Brain pericyte (primary cell): Measurements from ENCODE around the gene GALK1.

Experiments used
- DNase-seq: peaks from one replicate; pipeline ENCODE4 v3.0.0-alpha.2; 2012; ENCODE audit warnings: low read depth, low spot score

GALK1 gene

DNA sequence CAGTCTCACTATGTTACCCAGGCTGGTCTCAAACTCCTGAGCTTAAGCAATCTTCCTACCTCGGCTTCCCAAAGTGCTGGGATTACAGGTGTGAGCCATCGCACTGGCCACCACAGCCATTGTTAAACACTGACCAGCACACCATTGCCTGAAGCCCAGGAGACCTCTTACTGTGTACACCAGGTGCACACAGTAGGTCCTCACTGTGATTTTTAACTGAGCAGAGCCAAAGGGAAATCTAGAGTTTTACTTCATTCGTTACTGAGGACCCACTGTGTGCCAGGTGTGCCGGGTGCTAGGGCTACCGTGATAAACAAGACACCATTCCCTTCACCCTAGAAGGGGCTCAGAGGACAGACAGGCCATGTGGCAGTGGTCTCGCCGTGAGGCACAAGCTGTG is 39.5 kb downstream of the GALK1 start:
- DNase-seq, result no peak

DNA sequence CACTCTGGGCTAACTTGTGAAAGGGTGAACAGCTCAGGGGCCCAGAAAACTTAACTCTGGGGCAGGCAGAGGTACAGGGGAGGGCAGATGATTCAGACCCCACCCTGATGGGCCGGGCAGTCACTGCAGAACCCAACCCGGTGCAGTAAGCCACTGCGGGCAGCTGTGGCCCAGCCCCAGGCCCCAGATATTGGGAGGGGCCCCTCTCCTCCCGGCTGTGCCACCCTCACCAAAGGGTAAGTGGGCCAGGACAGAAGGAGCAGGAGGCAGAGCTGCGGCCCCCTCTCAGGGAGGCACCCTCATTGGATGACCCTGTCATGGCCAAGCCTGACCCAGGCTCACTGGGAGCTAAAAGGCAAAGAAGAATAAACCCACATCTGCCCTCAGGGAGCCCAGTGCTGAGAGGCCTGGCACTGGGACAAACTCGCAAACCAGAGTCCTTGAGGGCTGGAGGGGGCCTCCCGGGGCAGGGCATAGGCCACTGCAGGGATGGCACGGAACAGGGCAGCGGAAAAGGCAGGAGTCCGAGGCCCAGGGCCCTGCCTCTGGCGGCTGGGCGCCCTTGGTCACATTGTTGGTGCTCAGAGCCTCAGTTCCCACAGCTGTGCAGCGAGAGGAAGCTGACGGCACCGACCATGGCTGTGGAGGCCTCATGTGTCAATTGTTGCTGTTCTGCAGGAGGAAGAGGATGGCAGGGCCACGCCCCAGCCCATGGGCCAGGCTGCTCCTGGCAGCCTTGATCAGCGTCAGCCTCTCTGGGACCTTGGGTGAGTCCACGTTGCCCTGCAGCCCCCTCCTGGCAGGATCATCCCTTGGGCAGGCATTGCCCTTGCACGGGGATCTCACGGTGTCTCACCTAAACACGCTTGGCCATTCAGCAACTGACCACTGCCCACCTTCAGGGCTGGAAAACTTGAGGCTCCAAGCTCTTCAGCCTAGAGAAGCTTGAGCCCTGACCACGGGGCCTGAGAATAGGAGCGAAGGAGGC is 40.7 kb downstream of the GALK1 start:
- no peak for DNase-seq

DNA sequence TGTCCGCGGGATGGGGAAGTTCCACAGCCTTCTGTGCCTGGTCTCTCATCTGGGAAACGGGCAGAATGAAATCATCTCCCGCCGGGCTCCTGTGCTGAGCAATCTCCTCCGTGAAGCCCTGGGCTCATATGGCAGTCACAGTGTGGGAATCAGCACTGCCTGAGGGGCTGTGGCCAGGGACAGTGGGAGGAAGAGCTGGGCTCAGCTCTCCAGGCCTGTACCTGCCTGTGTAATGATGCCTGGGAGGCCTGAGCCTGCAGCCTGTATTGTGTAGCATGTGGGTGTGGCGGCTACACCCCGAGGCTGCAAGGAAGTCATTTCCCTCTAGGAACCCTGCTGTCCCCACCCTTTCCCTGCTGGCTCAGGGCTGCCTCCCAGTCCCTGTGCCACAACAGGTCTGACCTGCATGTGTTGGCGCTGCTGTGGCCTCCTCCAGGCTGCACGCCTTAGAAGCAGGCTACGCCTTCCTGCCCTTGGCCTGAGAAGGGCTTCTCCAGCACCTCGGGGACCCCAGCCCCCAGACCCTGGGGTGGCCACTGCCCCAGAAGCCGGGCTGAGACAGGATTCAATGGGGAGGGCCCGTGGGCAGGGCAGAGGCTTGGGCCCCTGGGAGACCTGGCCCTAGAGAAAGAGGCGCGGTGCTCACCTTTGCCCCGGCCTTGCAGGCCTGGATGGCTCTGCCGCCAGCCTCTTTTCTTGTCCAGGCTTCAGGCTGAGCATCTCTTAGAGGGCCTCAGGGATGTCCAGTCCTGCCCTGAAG is 41.6 kb downstream of the GALK1 start:
- DNase-seq, result no peak

DNA sequence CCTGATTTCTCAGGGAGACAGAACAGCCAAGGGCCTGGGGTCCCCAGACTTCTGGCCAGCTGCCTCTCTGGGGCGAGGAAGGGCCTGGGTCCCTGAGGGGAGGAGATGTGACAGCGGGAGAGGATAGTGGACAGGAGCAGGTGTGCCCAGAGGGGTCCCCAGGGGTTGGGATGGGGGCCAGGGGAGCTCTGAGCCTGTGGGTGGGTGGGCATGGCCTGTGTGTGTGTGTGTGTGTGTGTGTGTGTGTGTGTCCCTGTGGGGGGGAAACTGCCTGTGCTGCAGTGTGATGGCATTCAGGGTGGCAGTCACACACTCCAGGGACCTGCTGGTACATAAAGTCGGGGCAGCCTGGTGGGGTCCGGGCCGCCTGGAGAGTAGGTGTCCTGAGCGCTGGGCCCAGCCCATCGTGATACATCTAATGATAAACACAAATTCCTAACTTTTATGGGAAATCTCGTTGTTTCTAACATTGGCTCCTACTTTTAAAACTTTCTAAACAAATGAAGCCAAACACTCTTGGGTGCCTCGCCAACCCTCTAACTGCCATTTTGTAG is 42.4 kb downstream of the GALK1 start:
- DNase-seq, result no peak

DNA sequence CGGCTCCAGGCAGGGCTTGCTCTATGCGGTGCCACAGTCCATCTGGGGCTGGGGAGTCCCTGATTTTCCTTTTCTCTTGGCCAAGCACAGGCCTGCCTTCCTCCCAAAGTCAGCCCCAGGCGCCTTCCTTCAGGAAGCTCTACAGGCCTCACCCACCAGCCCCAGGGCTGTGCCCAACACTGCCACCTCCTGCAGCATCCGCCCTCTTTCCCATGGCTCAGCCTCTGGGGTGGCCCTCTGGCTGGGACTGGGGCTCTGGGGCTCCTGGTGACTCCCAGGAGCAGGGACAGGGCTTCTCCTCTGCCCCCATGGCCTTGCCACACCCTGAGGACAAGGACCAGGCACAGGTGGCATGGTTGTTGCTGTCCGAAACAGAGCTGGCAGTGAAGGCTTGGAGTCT is 42.9 kb downstream of the GALK1 start:
- no peak for DNase-seq

DNA sequence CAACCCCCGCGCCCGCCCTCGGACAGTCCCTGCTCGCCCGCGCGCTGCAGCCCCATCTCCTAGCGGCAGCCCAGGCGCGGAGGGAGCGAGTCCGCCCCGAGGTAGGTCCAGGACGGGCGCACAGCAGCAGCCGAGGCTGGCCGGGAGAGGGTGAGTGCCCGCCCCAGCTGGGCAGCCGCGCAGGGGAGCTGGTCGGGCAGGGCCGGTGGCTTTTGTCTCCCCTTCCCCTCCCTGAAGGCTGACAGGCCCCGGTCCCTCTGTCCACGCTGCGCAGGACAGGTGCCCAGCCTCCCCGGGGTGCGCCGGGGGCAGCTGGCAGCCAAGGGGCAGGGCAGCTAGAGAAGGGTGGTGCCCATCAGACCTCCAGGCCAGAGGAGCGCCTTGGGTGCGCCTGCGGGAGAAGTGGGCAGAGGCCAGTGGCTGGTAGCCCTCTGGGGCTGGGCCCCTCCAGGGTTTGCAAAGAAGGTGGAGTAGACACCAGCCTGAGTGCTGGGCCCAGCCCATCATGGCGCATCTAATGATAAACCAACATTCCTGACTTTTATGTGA is 43.5 kb downstream of the GALK1 start:
- no peak for DNase-seq

DNA sequence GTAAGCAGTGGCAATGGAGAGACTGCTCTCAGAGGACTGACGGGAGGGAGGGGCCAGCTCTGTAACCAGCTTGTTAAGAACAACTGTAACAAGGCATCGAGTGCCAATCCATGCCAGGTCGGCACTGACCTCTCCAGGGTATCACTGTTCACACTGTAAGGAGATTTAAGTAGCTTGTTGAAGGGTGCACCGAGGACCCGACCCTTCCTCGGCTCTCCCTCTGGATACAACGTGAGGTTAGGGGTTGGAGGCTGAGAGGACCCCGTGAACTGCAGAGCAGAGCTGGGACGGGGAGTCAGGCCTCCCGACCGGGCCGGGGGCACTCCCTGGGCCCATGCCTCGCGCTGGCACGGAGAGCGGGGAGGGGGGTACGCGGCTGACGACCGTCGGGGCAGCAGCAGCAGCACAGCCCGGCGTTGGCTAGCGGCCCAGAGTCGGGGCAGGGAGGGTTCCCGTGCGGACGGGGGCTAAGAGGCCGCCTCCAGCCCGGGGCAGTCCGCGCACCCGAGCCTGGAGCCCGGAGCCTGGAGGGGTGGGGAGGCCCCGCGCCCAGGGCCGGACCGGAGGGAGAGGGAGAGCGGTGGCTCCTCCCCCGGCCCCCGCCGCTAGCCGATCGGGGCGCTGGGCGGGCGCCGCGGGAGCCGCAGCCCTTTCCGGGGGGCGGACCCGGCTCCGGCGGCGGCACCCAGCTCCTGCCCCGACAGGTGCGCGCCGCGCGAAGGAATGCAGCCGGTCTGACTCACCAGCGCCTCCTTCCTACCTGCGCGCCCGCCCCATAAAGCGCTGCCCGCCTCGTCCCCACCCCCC is 44.1 kb downstream of the GALK1 start, which contains the start of gene ITGB4:
ITGB4 (plus strand) TSS at position 804 of the 807 bp plus-strand sequence. CDS start 3,245 bp downstream, outside the sequence.
- DNase-seq, result no peak

DNA sequence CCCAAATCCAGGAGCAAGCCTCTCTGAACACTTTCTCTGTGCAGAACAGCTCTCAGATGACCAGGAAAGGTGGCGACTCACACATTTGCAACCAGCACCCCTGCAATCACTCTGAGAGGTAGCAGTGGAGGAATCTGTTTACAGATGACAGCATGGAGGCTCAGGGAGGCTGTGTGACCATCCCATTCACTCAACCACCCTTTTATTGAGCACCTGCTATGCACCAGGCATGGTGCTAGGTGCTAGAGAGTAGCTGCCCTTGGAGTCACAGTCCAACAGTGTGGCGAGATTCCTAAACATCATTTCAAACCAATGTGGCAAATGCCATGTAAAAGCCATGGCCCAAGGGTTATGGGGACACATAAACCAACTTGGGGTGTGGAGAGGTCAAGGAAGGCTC is 45.3 kb downstream of the GALK1 start:
- DNase-seq, result no peak

DNA sequence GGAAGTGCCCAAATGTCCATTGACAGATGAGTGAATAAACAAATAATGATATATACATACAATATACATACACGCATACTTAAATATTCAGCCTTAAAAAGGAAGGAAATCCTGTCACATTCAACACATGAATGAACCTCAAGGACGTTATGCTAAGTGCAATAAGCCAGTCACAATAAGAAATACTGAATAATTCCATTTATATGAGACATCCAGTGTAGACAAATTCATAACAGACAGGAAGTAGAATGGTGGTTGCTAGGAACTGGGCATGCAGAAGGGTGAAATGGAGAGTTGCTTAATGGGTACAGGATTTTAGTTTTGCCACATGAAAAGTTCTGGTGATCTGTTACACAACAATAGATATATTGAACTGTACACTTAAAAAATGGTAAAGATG is 52.5 kb downstream of the GALK1 start:
- no peak for DNase-seq
